ENCODE data around the gene MEIOB.
A peak's percentile ranks its signal among the peaks of the same experiment; 100 is the strongest.
"Not testable (repeated sequence)": the region's sequence is repeated elsewhere in the genome, so short reads cannot be mapped to it uniquely, and the experiment has no call there.

The MEIOB gene

DNA sequence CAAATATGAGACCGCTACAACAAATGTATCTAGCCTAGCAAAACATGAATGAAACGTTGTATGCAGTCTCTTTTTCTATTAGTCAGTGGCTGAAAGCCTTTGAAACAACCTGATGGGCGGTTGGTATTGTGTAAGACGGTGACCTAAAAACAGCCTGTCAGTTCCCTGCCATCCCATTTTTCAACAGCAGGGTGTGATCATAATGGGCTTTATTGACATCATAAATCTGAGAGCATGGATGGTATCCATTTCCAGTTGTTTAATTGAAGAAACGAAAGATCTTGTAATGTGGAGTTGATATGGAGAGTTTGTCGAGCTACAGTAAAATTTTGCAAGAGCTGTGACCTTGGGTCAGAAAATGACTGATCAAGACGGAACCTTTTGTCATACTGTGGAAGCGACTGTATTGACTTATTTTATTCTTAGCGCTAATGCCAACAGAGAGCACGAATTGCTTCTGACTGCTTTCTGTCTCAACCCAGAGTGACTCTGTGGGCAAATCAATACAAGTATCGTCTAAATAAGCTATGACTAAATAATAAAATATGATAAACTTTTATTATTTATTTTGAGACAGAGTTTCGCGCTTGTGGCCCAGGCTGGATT is 12.3 kb upstream of the MEIOB start:
- peak; percentile 8 for DNase-seq (ENCODE audit: low read depth)
- TF ChIP-seq, protein P1, sequence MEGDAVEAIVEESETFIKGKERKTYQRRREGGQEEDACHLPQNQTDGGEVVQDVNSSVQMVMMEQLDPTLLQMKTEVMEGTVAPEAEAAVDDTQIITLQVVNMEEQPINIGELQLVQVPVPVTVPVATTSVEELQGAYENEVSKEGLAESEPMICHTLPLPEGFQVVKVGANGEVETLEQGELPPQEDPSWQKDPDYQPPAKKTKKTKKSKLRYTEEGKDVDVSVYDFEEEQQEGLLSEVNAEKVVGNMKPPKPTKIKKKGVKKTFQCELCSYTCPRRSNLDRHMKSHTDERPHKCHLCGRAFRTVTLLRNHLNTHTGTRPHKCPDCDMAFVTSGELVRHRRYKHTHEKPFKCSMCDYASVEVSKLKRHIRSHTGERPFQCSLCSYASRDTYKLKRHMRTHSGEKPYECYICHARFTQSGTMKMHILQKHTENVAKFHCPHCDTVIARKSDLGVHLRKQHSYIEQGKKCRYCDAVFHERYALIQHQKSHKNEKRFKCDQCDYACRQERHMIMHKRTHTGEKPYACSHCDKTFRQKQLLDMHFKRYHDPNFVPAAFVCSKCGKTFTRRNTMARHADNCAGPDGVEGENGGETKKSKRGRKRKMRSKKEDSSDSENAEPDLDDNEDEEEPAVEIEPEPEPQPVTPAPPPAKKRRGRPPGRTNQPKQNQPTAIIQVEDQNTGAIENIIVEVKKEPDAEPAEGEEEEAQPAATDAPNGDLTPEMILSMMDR (conservative IDR thresholded peaks at IDR 0.05; ENCODE audit: low read length), result peak; percentile 23

DNA sequence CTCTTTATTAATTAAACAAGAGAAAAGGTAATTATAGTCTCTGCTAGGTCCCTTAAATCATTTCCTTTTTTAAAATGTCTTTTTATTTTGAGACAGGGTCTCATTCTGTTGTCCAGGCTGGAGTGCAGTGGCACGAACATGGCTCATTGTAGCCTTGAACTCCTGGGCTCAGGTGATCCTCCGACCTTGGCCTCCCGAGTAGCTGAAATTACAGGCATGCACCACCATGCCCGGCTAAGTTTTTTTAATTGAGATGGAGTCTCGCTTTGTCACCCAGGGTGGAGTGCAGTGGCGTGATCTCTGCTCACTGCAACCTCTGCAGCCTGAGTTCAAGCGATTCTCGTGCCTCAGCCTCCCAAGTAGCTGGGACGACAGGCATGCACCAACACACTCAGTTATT is 9.2 kb upstream of the MEIOB start:
- not testable (repeated sequence) for H3K4me3 ChIP-seq (ENCODE audit: low read length); DNase-seq (ENCODE audit: low read depth)

More for the DNA sequence above, 12.3 kb upstream of the MEIOB start:
- no peak overlapping the region for H3K4me3 ChIP-seq (ENCODE audit: low read length)

DNA sequence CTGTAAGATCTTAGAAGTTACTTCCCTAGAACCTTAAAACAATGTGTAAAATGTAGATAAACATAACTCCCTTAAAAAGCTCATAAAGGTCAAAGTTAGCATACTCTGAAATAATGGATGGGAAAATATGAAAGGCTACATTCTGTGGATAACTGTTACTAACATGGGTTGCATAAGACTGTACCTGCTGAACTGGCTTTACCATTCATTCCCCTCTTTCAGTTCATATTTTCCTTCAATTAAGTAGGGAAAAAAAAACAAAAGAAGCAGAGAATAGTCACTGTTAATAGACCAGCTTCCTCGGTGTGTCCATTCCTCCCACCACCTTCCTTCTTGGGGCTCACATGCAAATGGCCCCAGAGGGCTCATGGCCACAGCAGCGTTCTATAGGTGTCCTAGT is 7.5 kb upstream of the MEIOB start:
- no peak overlapping the region for H3K4me3 ChIP-seq (ENCODE audit: low read length)
- no peak for DNase-seq (ENCODE audit: low read depth)
- TF ChIP-seq, protein P1 (conservative IDR thresholded peaks at IDR 0.05; ENCODE audit: low read length), result no peak

DNA sequence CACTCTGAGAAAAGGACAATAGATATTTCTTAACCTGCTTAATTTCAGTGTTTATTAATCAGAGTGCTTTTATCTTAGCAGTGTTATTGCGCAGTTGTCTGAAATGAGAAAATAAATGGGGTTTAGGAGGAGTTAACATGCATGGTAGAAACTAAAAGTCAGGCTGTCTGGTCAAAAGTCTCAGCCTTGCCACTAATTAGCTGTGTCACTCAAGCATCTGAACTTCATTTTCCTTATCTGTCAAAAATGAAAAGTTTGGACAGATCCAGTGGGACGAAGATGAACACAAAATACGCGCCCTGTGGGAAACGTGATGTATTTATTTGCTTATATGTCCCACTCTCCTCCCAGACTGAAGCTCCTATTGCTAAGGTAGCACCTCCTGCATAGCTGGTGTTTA is 6.3 kb upstream of the MEIOB start:
- TF ChIP-seq, protein P1 (conservative IDR thresholded peaks at IDR 0.05; ENCODE audit: low read length), result no peak
- no peak for DNase-seq (ENCODE audit: low read depth)
- no peak overlapping the region for H3K4me3 ChIP-seq (ENCODE audit: low read length)

DNA sequence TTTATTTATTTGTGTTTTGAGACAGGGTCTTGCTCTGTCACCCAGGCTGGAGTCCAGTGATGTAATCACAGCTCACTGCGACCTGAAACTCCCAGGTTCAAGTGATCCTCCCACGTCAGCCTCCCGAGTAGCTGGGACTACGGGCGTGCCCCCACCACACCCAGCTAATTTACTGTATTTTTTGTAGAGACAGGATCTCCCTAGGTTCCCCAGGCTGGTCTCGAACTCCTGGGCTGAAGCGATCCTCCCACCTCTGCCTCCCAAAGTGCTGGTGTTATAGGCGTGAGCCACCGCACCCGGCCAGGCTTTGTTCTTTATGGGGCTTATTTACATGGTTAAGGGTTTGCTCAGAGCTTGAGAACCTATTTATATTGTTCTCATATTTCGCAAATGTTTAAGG is 5.8 kb upstream of the MEIOB start:
- TF ChIP-seq, protein P1 (conservative IDR thresholded peaks at IDR 0.05; ENCODE audit: low read length), result no peak
- no peak for DNase-seq (ENCODE audit: low read depth)
- no peak overlapping the region for H3K4me3 ChIP-seq (ENCODE audit: low read length)

DNA sequence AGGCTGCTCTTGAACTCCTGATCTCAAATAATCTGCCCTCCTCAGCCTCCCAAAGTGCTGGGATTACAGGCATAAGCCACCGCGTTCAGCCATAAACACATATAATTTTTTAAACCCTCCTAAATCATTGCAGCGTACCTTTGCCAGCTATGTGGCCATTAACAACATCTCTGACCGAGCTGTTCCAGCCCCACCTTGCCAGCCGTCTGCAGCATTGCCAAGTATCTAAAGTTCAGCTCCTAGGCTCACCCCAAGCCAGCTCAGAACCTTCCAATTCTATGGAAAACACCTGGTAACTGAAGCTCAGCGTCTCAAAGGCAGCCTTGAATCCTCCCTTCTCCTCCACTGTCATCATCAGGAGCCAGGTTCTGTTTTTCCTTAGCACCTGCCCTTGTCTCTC is 5.1 kb upstream of the MEIOB start:
- no peak for DNase-seq (ENCODE audit: low read depth)
- TF ChIP-seq, protein P1 (conservative IDR thresholded peaks at IDR 0.05; ENCODE audit: low read length), result no peak
- H3K4me3 ChIP-seq (ENCODE audit: low read length), result no peak overlapping the region

DNA sequence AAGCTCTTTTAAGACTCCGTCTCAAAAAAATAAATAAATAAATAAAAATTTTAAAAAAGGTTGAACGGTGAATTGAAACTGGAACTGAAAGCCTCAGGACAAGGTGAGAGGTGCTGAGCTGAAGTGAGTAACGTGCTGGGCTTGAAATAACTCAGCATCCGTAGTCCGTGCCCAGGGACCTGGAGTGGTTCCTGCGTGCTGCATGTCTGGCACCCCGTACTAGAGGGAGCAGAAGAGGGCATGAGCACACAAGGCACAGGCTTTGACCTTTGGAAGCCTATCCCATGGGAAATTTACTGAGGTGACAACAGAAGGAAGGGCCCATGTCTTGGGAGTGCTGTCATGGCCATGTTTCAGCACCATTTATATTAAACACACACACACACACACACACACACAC is 4.5 kb upstream of the MEIOB start:
- DNase-seq (ENCODE audit: low read depth), result no peak

DNA sequence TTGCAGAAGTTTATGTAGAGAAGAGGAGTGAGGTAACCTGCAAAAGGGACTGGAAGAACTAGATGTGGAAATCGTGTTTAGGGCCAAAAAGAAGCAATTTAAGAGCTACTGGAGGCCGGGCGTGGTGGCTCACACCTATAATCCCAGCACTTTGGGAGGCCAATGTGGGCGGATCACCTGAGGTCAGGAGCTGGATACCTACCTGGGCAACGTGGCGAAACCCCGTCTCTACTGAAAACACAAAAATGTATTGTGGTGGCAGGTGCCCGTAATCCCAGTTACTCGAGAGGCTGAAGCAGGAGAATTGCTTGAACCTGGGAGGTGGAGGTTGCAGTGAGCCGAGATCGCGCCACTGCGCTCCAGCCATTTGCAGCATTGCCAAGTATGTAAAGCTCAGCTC is 4.1 kb upstream of the MEIOB start:
- not testable (repeated sequence) for DNase-seq (ENCODE audit: low read depth); H3K4me3 ChIP-seq (ENCODE audit: low read length)

More for the DNA sequence above, 4.5 kb upstream of the MEIOB start:
- TF ChIP-seq, protein P1 (conservative IDR thresholded peaks at IDR 0.05; ENCODE audit: low read length), result no peak
- H3K4me3 ChIP-seq (ENCODE audit: low read length), result no peak overlapping the region

Measured in AG10803 (cell line).